NCI-H748 treated with DMSO at 0.1 percent for 48 hours (cell line): Measurements from ENCODE around the gene UMOD.
A peak's percentile ranks its signal among the peaks of the same experiment; 100 is the strongest.

Source experiments
- DNase-seq: peaks from one replicate; lab custom pipeline; 2025; lab: John Stamatoyannopoulos, UW

UMOD gene

DNA sequence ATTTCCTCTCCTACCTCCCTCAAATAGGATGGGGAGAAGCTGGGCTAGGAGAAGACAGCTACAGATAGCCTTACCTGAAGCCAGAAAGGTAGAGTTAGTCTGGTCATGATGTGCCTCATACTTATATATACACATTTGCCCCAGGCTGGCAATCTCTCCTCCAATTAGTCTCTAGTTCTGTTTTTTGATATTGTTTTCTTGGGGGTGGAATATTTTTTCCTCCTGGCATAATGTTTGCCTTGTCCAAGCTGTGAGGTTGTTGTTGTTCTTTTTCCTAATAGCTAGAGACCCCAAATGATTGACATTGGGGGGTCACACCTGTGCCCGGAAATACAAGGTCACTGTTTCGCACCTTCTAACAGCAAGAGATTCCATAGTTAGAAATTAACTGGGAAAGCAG, at the start of gene UMOD:
UMOD (minus strand) TSS at position 101 of the 400 bp plus-strand sequence. CDS start 1,978 bp downstream, outside the sequence.
- no peak for DNase-seq

DNA sequence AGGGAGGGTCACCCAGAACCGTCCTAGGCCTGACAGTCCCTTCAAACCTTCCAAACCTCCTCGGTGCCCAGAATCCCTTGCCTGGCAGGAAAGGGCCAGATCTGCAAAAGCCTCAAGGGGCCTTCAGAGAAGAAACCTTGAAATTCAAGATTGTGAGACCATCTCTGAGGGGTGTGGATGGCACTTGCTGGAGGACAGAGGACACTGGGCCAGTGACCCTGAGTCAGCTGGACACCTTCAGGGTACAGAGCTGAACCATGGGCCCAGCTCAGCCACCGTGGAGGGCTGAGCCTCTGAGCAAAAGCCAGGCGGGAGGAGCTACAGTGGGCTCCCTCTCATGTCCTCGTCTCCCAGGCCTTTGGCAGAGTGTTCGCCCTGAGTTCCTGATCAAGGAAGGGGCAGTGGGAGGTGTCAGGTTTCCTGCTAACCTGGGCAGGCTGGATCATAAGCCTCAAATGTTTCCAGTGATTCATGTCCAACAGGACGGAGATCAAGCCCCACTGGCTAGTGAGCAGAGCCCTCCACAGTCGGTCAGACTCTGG, 49.0 kb upstream of the UMOD start:
- no peak for DNase-seq

- DNase-seq = no peak
Observed at GRCh38 chr16:20401066-20401465, 48.6 kb upstream of the UMOD start.

- no peak for DNase-seq
Observed at GRCh38 chr16:20399185-20399584, 46.7 kb upstream of the UMOD start.

DNA sequence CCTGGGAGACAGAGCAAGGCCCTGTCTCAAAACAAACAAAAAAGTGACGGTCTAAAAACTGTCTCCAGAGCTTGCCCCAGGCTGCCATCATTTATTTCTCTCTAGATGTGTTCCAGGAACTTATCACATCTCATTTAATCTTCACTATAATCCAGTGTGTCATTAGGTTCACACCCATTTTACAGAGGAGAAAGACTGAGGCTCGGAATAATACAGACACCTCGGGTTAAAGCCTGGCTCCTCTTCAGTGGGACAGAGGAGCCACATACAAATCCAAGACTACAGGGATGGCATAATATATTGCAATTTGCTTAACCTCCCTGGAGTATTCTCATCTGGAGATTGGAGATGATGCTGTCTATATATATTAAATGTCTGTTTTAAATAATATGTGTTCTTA, 46.1 kb upstream of the UMOD start:
- DNase-seq = no peak

GRCh38 chr16:20397468-20398074, 45.1 kb upstream of the UMOD start:
- DNase-seq = no peak

DNA sequence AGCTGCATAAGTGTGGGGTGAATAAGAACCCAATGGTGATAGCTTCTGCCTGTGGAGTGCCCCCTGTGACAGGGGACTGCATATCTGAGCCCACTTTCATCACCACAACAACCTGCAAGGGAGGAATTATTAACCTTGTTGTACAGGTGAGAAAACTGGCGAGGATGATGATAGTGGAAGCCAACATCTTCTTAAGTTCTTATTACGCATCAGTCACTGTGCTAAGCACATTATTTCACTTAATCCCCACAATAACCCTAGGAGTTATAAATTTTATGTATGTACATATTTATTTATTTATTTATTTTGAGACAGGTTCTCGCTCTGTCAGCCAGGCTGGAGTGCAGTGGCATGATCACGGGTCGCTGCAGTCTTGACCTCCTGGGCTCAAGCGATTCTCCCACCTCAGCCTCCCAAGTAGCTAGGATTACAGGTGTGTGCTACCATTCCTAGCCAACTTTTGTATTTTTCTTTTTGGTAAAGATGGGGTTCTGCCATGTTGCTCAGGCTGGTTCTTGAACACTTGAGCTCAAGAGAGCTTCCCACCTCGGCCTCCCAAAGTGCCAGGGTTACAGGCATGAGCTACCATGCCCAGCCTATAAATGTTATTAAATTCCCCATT, 44.4 kb upstream of the UMOD start:
- no peak for DNase-seq

- DNase-seq = no peak
Observed at GRCh38 chr16:20395946-20396345, 43.4 kb upstream of the UMOD start.

- DNase-seq = no peak
Observed at GRCh38 chr16:20393801-20394577, 41.5 kb upstream of the UMOD start.

GRCh38 chr16:20391045-20391444, 38.5 kb upstream of the UMOD start:
- DNase-seq = no peak

GRCh38 chr16:20388854-20389253, 36.3 kb upstream of the UMOD start:
- DNase-seq = no peak

GRCh38 chr16:20387978-20388377, 35.5 kb upstream of the UMOD start:
- DNase-seq = no peak

- peak; percentile 33 for DNase-seq
Observed at GRCh38 chr16:20385844-20386832, 33.6 kb upstream of the UMOD start.

- peak; percentile 43 for DNase-seq
Observed at GRCh38 chr16:20383106-20384029, 30.9 kb upstream of the UMOD start.

- DNase-seq = no peak
Observed at GRCh38 chr16:20382202-20382948, 29.9 kb upstream of the UMOD start.

DNA sequence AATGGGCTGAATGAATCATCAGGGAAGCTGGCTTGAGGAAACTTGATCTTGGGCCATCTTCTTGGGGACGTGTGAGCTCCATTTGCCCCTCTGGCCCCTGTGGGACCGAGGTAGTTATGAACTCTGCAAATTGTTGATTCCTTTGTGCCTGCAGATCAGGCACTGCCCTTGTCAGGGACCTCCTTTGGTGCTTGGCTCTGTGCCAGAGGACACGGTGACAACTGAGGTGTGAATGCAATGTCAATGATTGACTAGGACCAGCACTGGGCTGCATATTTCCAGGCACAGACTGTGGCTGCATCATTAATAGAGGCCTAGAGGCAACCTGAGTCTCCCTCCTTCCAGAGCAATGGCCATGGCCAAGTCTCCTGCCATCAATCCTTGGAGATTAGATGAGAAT, 28.3 kb upstream of the UMOD start:
- no peak for DNase-seq

GRCh38 chr16:20377181-20377580, 24.7 kb upstream of the UMOD start:
- no peak for DNase-seq

DNA sequence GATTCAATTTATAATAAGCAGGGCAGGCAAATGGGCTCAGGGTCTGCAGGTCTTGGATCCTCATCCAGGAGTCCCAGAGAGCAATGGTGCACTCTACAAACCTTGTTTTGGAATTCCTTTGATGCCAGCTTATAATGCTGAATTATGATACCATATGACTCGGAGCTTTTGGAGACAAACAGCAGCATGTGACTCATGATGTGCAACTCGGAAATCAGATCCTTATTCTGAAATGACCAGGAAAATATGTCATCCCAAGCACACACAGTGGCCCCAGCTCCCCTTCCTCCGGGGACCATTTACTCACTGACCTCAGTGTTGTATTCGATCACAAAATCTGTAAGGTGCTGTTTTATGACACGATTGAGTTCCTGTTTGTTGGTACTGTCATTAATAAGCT, 20.2 kb upstream of the UMOD start:
- no peak for DNase-seq

- DNase-seq = no peak
Observed at GRCh38 chr16:20369452-20370054, 17.0 kb upstream of the UMOD start.

- no peak for DNase-seq
Observed at GRCh38 chr16:20364051-20364450, 11.5 kb upstream of the UMOD start.
